AG04450 (cell line): ENCODE results near the gene OR4D9. TPM values are rescaled to one million over a fixed set of nuclear protein-coding genes. Genes with fewer than 3 reads are reported as not detected.

ENCODE experiments used
- CTCF ChIA-PET: fragments of 300-600, 350-600 bp; formaldehyde crosslinking; extraction: SDS; loops from one replicate; lab custom pipeline; 2022; ENCODE audit warnings: antibody characterized with exemption, inconsistent platforms; lab: Charles Lee
- POLR2A ChIA-PET: fragments of 350-600 bp; formaldehyde crosslinking; extraction: SDS; loops from one replicate; lab custom pipeline; 2021; ENCODE audit warnings: antibody characterized with exemption, inconsistent platforms; lab: Yijun Ruan, JAX
- DNase-seq: peaks from one replicate; pipeline ENCODE4 v3.0.0-alpha.2; 2011; ENCODE audit warnings: low read depth, low spot score
- H3K27ac ChIP-seq: one replicate; pipeline ENCODE4 v1.5.1; 2012; ENCODE audit warnings: low read depth, low read length, control low read depth
- H3K27me3 ChIP-seq: one replicate; pipeline ENCODE4 v1.6.0; 2012; ENCODE audit warnings: low read length; ENCODE audit not compliant: control insufficient read depth, insufficient read depth
- H3K4me3 ChIP-seq: 2 replicates; pipeline ENCODE4 v1.5.1; 2011; ENCODE audit warnings: mild to moderate bottlenecking, low read depth, low read length, control low read depth
- H3K9me3 ChIP-seq: 2 replicates; pipeline ENCODE4 v1.5.1; 2012; ENCODE audit warnings: low read length; ENCODE audit not compliant: control insufficient read depth, insufficient read depth
- polyA plus RNA-seq: library from polyadenylated mRNA; depleted of rRNA; stranded (reverse); fragments of >200 nt; gene quantifications from 2 replicates; pipeline ENCODE4 v1.2.3, GENCODE V29; 2011; rRNA removed
- TF ChIP-seq, protein P1 (sequence below): IDR thresholded peaks from 2 replicates; pipeline ENCODE4 v1.5.1; 2011; ENCODE audit warnings: low read depth, low read length, control low read depth, inconsistent platforms

OR4D9 gene
- polyA plus RNA-seq, 1 experiment = not detected

DNA sequence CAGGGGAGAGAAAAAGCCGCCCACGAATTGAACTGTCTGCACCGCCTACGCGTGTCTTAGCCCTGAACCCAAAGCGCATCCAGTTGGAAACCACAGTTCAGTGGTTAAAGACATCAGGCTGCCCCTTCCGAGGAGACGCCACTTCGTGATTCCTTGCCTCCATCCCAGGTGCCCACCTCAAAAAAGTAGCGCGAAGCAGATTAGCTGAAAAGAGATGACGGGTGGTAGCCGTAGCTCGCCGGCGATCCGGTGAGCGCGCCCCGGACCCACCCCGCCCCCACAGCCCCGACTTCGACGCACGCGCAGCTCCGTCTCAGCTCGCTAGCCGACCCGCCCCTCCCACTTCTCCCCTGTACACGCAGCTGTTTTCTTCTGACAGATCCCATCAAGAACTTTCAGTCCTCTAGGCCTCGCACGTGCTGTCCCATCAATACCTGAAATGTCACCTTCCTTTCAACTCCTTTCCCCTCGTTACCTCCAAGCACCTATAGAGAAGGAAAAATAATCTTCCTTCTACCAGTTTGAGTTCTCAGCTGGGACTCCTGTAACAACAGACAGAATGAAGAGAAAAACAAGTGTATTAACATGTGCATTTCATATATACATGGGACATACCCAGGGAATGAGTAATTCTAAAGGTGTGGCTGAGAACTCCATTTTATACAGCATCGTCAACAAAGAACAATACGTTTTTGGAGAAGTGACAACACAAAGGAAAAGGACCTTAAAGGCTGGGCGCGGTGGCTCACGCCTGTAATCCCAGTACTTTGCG, 49.5 kb downstream of the OR4D9 start:
- Histone ChIP-seq H3K27me3 (no peaks in the 10 kb centered on the region), H3K9me3 (no peaks in the 10 kb centered on the region), H3K27ac (peak overlapping the region; percentile 91), H3K4me3 (peak overlapping the region; percentile 100)
- no peak for DNase-seq
- POLR2A ChIA-PET = interaction anchor here (0.8 to 1.5 kb wide), 2 partner anchors 11 to 108 kb away, joined by 4 to 8 read pairs; partner anchors contain the start of gene PATL1
- CTCF ChIA-PET = interaction anchor here (1.4 kb wide), 1 partner anchor 11 kb away, joined by 4 read pairs; no protein-coding TSS in a partner anchor
- TF ChIP-seq, protein P1, sequence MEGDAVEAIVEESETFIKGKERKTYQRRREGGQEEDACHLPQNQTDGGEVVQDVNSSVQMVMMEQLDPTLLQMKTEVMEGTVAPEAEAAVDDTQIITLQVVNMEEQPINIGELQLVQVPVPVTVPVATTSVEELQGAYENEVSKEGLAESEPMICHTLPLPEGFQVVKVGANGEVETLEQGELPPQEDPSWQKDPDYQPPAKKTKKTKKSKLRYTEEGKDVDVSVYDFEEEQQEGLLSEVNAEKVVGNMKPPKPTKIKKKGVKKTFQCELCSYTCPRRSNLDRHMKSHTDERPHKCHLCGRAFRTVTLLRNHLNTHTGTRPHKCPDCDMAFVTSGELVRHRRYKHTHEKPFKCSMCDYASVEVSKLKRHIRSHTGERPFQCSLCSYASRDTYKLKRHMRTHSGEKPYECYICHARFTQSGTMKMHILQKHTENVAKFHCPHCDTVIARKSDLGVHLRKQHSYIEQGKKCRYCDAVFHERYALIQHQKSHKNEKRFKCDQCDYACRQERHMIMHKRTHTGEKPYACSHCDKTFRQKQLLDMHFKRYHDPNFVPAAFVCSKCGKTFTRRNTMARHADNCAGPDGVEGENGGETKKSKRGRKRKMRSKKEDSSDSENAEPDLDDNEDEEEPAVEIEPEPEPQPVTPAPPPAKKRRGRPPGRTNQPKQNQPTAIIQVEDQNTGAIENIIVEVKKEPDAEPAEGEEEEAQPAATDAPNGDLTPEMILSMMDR = no peak

DNA sequence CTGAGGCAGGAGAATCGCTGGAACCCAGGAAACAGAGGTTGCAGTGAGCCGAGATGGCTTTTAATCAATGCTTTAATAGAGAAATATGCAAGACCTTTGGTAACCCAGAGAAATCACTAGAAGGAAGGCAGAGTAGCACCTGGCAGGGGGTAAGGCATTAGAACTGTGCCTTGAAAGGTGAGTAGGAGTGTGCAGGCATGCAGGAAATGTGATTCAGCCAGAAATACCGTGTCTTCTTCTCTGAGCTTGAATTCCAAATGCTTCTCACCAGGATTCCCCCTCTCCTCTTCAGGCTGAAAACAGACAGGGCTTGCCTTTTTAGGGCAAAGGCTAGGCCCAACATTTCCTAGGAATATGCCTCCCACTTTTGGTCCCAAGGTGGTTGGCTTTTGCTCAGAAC, 51.0 kb downstream of the OR4D9 start:
- TF ChIP-seq, protein P1 = no peak
- no peaks in the 10 kb centered on the region for H3K9me3 ChIP-seq
- no peaks in the 10 kb centered on the region for H3K27me3 ChIP-seq
- no peak overlapping the region for H3K4me3 ChIP-seq
- H3K27ac ChIP-seq = no peak overlapping the region
- ChIA-PET POLR2A (no interaction called here), CTCF (no interaction called here)
- no peak for DNase-seq

Other genes starting within 250 kb of the OR4D9 start
- gene OR5AN1, start 152.6 kb upstream of the OR4D9 start, polyA plus RNA-seq = not detected in 2 replicates
- not detected in 2 replicates for gene OR5A2, start 85.1 kb upstream of the OR4D9 start, polyA plus RNA-seq
- gene OR5A1, start 75.1 kb upstream of the OR4D9 start, polyA plus RNA-seq = not detected in 2 replicates
- not detected in 2 replicates for gene OR4D6, start 54.6 kb upstream of the OR4D9 start, polyA plus RNA-seq
- not detected in 2 replicates for gene OR4D10, start 38.2 kb upstream of the OR4D9 start, polyA plus RNA-seq
- gene OR4D11, start 8.0 kb upstream of the OR4D9 start, polyA plus RNA-seq = not detected in 2 replicates
- gene OSBP, start 104.2 kb downstream of the OR4D9 start, polyA plus RNA-seq = 28.4 and 30.4 TPM in 2 replicates
- gene PATL1, start 157.5 kb downstream of the OR4D9 start, polyA plus RNA-seq = 36.4 and 43.9 TPM in 2 replicates
- gene OR10V1, start 202.3 kb downstream of the OR4D9 start, polyA plus RNA-seq = not detected in 2 replicates
- 10.2 and 12.4 TPM in 2 replicates for gene STX3, start 243.8 kb downstream of the OR4D9 start, polyA plus RNA-seq